ENCODE results near the gene C17orf75. TPM values are rescaled to one million over a fixed set of nuclear protein-coding genes. Genes with fewer than 3 reads are reported as not detected.

Gene C17orf75
- total RNA-seq, 1 donor from 2014 or later = 16.2 TPM

DNA sequence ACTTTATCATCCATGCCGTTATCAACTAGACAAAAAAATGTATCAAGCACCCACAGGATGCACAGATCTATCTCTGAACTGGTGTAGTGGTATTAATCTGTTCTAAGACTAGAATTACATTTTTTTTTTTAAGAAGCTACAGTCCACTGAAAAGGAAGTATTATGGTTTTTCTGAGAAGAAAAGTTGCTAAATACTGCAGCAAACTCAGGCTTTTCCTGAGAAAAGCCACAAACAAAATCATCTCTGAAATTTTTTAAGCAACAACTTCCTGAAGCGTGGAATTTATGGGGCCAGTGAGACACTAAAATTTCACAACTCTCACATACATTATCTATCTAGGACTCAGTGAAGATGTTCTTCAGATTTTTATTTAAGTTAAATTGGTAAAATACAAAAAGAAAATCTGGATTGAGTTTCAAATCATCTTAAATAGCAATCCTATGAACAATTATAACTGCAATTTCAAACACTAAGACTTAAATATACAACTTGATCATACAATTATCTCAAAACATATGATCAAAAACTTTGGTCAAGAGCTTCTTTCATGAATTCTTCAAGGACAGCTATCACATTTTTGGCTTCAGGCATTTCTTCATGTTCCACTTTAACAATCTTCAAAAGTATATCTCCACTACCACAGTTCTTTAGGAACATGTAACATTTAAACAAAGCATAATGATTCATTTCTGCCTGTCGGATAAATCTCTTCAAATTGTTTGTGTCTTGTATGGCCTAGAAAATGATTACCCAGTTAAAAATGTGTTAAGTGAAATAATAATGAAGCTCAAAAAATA lies 10.5 kb downstream of the C17orf75 start:
- H3K79me2 ChIP-seq (ENCODE audit: insufficient read depth, low read length) = no peaks in the 10 kb centered on the region
- Mint-ChIP-seq H3K27ac (ENCODE audit: unreplicated experiment) (no peak overlapping the region), H3K27me3 (ENCODE audit: low read depth, unreplicated experiment) (no peaks in the 10 kb centered on the region), H3K9me3 (ENCODE audit: unreplicated experiment) (no peaks in the 10 kb centered on the region), H3K4me1 (ENCODE audit: low read depth, unreplicated experiment) (peaks cover 15% of the 10 kb centered on the region), H3K4me3 (ENCODE audit: unreplicated experiment) (no peak overlapping the region), H3K36me3 (ENCODE audit: low read depth, unreplicated experiment) (peaks cover 6% of the 10 kb centered on the region)
- H3K9ac ChIP-seq (ENCODE audit: low read length) = no peak overlapping the region
- H2AFZ ChIP-seq (ENCODE audit: low read depth, low read length) = no peak overlapping the region
- FAIRE-seq (no peak), DNase-seq (ENCODE audit: low read depth) (no peak)
- no peaks in the 10 kb centered on the region for H3K9me3 ChIP-seq (ENCODE audit: insufficient read depth, low read depth, low read length)
- no peak overlapping the region for H3K4me3 ChIP-seq (ENCODE audit: insufficient read depth, low read depth, low read length)
- H4K20me1 ChIP-seq (ENCODE audit: insufficient read depth, low read length) = no peaks in the 10 kb centered on the region
- TF ChIP-seq, protein P1, sequence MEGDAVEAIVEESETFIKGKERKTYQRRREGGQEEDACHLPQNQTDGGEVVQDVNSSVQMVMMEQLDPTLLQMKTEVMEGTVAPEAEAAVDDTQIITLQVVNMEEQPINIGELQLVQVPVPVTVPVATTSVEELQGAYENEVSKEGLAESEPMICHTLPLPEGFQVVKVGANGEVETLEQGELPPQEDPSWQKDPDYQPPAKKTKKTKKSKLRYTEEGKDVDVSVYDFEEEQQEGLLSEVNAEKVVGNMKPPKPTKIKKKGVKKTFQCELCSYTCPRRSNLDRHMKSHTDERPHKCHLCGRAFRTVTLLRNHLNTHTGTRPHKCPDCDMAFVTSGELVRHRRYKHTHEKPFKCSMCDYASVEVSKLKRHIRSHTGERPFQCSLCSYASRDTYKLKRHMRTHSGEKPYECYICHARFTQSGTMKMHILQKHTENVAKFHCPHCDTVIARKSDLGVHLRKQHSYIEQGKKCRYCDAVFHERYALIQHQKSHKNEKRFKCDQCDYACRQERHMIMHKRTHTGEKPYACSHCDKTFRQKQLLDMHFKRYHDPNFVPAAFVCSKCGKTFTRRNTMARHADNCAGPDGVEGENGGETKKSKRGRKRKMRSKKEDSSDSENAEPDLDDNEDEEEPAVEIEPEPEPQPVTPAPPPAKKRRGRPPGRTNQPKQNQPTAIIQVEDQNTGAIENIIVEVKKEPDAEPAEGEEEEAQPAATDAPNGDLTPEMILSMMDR (IDR thresholded peaks at IDR 0.05; ENCODE audit: insufficient read depth, low read depth, low read length) = no peak
- TF ChIP-seq EZH2 (IDR thresholded peaks at IDR 0.05; ENCODE audit: insufficient read depth, low read length) = no peak
- peaks cover 6% of the 10 kb centered on the region for H3K4me1 ChIP-seq (ENCODE audit: insufficient read depth, low read length)
- H3K27me3 ChIP-seq (ENCODE audit: insufficient read depth, low read length) = no peaks in the 10 kb centered on the region
- H3K4me2 ChIP-seq (ENCODE audit: low read length) = no peak overlapping the region
- peaks cover 4% of the 10 kb centered on the region for H3K36me3 ChIP-seq (ENCODE audit: insufficient read depth, low read length)
- no peak overlapping the region for H3K27ac ChIP-seq (ENCODE audit: low read depth, low read length)

- peaks cover 4% of the 10 kb centered on the region for H3K36me3 ChIP-seq (ENCODE audit: insufficient read depth, low read length)
- no peak overlapping the region for H3K9ac ChIP-seq (ENCODE audit: low read length)
Measured at GRCh38 chr17:32330147-32330546, 11.8 kb downstream of the C17orf75 start.

More at GRCh38 chr17:32330147-32330546, 11.8 kb downstream of the C17orf75 start:
- H3K27ac Mint-ChIP-seq (ENCODE audit: unreplicated experiment) = no peak overlapping the region
- H4K20me1 ChIP-seq (ENCODE audit: insufficient read depth, low read length) = no peaks in the 10 kb centered on the region
- no peak overlapping the region for H2AFZ ChIP-seq (ENCODE audit: low read depth, low read length)
- H3K27me3 ChIP-seq (ENCODE audit: insufficient read depth, low read length) = no peaks in the 10 kb centered on the region
- TF ChIP-seq EZH2 (IDR thresholded peaks at IDR 0.05; ENCODE audit: insufficient read depth, low read length) = no peak
- TF ChIP-seq, protein P1 (IDR thresholded peaks at IDR 0.05; ENCODE audit: insufficient read depth, low read depth, low read length) = no peak
- peak overlapping the region; percentile 40 for H3K4me3 Mint-ChIP-seq (ENCODE audit: unreplicated experiment)
- H3K4me3 ChIP-seq (ENCODE audit: insufficient read depth, low read depth, low read length) = no peak overlapping the region
- no peaks in the 10 kb centered on the region for H3K9me3 ChIP-seq (ENCODE audit: insufficient read depth, low read depth, low read length)
- no peaks in the 10 kb centered on the region for H3K4me1 ChIP-seq (ENCODE audit: insufficient read depth, low read length)
- H3K4me2 ChIP-seq (ENCODE audit: low read length) = no peak overlapping the region
- peaks cover 6% of the 10 kb centered on the region for H3K4me1 Mint-ChIP-seq (ENCODE audit: low read depth, unreplicated experiment)
- H3K27me3 Mint-ChIP-seq (ENCODE audit: low read depth, unreplicated experiment) = no peaks in the 10 kb centered on the region
- FAIRE-seq (no peak), DNase-seq (ENCODE audit: low read depth) (no peak)
- no peaks in the 10 kb centered on the region for H3K9me3 Mint-ChIP-seq (ENCODE audit: unreplicated experiment)
- peaks cover 6% of the 10 kb centered on the region for H3K36me3 Mint-ChIP-seq (ENCODE audit: low read depth, unreplicated experiment)
- no peaks in the 10 kb centered on the region for H3K79me2 ChIP-seq (ENCODE audit: insufficient read depth, low read length)
- H3K27ac ChIP-seq (ENCODE audit: low read depth, low read length) = no peak overlapping the region

All from astrocyte (in vitro differentiated cells and primary cell).